HK-2 (cell line): ENCODE results near the gene EML5.
"Not testable (repeated sequence)": the region's sequence is repeated elsewhere in the genome, so short reads cannot be mapped to it uniquely, and the experiment has no call there.

Experiments
- DNase-seq: peaks from one replicate; pipeline ENCODE4 v3.0.0-alpha.2; 2018; ENCODE audit not compliant: unreplicated experiment

The EML5 gene

DNA sequence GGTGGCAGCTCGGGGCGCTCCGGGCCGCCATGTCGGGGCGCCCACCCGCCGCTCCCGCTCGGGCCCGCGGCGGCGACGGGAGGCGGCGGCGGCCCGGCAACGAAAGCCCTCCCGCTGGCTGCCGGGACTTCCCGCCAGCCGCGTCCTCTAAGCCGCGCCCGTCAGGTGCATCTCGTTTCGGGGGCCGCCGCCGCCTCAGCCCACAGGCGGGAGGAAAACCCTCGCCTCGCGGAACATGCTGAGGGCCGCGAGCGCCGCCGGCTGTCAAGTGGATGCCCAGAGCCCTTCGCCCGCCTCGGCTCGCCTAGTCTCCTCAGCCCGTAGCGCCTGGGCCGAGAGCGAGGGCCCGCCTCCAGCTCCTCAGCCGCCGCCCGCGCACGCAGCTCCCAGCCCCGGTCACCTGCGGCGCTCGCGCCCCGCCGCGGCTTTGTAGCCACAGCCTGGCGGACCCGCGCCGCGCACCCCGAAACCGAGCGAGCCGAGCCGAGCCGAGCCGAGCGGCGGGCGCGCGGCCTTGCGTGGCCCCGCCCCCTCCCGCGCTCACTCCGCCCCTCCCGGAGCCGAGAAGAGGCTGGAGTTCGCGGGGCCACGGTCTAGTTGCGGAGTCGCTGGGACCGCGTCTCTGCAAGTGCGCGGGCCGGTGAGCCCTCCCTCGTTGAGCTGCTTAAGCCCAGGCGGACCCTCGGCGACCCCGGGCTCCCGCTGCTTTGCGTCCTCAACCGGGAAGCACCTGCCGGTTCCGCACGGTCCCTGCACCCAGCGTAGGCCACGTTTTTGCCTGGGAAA is at the start of gene EML5:
Gene EML5, minus strand, starts transcription at position 481 of the 786 bp plus-strand sequence. Its CDS starts 450 bp downstream, at position 31.
- peak; percentile 75 for DNase-seq

- no peak for DNase-seq
Observed at GRCh38 chr14:88842414-88842813, 49.7 kb upstream of the EML5 start.

GRCh38 chr14:88841741-88842140 is 49.0 kb upstream of the EML5 start:
- no peak for DNase-seq

DNA sequence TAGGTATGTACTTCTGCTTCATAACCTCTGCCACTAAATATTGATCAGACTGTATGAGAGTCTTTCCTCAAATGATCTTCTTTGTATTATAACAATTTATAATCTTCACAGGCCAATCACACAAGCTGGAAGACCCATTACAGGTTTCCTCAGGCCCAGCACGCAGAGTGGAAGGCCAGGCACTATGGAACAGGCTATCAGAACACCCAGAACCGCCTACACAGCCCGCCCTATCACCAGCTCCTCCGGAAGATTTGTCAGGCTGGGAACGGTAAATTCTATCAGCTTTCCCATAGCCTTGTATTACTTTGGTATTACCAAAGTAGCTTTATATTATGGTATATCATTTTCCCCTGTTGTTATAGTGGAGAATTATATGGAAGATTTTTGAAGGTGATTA is 48.2 kb upstream of the EML5 start:
- no peak for DNase-seq

GRCh38 chr14:88838015-88838414 is 45.3 kb upstream of the EML5 start:
- no peak for DNase-seq

- no peak for DNase-seq
Observed at GRCh38 chr14:88837495-88837894, 44.7 kb upstream of the EML5 start.

DNA sequence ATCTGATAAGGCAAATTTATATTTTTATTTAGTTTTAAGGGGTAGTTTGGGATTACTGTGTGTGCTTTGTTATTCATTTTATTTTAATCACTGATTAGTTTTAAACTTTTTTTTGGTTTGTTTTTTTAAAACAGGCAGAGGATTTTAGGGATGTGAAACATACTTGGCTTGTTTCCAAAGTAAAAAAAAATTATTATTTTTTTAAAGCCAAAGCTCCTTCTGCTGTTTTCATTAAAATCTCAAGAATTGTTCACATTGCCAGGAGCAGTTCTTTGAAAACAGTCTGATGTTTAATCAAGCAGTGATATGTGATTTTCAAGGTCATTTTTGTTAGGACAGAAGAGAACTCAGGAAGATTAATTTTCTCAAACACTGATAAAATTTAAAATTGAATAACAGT is 42.9 kb upstream of the EML5 start:
- DNase-seq = no peak

GRCh38 chr14:88834883-88835431 is 42.2 kb upstream of the EML5 start:
- DNase-seq = no peak

DNA sequence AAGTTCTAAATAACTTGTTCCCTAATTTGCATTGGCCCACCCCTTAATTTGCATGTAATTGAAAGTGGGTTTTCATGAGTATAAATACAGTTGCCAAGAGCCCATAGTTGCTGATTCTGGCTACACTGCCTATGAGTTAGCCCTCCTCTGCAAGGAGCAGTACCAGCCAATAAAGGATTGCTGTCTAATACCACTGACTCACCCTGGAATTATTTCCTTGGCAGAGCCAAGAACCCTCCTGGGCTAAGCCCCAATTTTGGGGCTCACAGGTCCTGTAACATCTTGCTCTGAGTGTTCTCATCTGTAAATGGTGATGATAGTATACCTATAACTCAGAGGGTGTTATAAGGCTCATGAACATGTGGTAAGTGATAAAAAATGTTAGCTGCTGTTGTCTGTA is 38.5 kb upstream of the EML5 start:
- no peak for DNase-seq

- DNase-seq = no peak
Observed at GRCh38 chr14:88829685-88830302, 37.0 kb upstream of the EML5 start.

DNA sequence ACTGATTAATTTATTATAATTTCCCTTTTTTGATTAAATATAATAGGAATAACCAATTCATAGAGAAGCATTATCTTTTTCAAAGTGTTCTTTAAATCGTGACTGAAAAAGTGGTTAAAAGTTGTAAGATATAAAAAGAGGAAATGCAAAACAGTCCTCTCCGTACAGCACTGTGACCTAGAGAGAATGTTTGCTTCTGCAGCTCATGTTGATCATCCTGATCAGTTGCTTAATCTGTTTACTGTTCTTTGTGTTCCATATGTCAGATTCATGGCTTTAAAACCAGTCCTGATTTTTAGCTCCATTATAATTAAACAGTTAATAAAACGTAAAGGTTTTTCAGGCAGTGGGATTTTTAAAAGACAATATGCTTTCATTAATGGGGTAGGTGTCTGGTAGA is 36.4 kb upstream of the EML5 start:
- no peak for DNase-seq

GRCh38 chr14:88825503-88825902 is 32.8 kb upstream of the EML5 start:
- no peak for DNase-seq

- no peak for DNase-seq
Observed at GRCh38 chr14:88825078-88825458, 32.3 kb upstream of the EML5 start.

DNA sequence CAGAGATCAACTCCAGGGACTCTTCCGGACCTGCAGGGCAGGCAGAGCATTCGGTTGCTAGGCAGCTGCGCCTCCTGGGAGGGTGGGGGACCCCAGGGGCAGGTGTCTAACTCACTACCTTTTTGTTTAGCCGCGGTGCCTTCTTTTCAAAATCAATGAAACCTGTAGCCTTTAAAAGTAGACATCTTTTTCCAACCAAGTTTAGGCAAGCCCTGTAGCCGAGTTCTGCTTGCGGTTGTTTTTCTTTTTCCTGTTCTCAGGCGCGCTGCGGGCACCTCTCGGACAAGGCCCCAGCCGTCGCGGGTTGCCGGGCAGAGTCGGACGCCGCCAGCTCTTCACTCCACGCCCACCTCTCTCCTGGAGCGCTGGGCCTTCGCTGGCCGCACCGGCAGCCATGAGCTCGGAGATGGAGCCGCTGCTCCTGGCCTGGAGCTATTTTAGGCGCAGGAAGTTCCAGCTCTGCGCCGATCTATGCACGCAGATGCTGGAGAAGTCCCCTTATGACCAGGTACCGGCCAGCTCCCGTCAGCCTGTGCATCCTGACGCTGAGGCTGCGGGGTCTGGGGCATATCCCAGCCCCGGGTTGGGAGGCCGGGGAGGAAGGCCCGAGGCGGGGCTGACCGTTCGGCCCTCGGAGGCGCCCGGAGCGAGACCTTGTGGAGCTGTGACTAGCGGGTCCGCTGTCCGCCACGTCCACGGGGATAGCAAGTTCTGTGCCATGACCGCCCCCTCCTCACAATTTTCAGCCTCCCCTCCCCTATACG is 31.7 kb upstream of the EML5 start, which contains the start of gene TTC8:
Gene TTC8, plus strand, starts transcription at position 338 of the 764 bp plus-strand sequence. Its CDS starts 57 bp downstream, at position 395.
- DNase-seq = peak; percentile 89

GRCh38 chr14:88823968-88824313 is 31.2 kb upstream of the EML5 start:
- no peak for DNase-seq

GRCh38 chr14:88821888-88822287 is 29.1 kb upstream of the EML5 start:
- DNase-seq = no peak

GRCh38 chr14:88821378-88821777 is 28.6 kb upstream of the EML5 start:
- DNase-seq = no peak

DNA sequence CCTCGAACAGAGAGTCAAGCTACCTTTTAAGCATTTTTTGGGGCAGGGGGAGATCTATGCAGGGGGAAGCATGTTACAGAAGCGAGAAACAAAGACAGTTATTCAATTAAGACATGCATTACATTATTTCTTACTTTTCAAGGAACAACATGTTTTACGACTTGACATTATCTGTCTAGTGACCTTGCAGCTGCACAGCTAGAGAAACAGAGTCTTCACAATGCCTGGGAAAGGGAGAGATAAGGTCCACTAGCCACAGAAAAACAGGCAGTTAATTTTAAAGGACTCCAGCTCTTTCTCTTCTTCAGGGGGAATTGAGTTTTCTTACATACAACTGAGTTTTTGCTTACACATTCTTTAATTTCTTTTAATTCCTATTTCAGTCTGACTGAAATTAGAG is 26.9 kb upstream of the EML5 start:
- DNase-seq = not testable (repeated sequence)

GRCh38 chr14:88818018-88818417 is 25.3 kb upstream of the EML5 start:
- no peak for DNase-seq

DNA sequence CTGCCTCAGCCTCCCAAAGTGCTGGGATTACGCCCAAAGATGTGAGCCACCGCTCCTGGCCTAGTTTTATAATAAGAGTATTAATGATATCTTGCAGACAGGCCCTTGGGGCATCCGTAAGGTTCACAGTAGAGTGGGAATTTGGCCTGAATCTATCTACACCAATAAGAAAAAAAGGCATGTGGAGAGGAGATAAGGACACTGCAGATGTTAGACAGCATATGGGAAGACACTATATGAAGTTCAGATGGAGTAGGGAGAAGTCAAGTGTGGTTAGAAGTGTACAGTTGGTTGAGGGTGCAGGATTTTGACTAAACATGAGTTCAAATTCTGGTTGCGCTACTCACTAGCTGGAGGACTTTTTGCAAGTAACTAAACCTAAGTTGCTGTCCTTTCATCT is 23.2 kb upstream of the EML5 start:
- DNase-seq = no peak

- no peak for DNase-seq
Observed at GRCh38 chr14:88808359-88808758, 15.6 kb upstream of the EML5 start.

GRCh38 chr14:88804477-88804876 is 11.7 kb upstream of the EML5 start:
- DNase-seq = no peak
